Peyer's patch (tissue), 4 donors: ENCODE data around the gene PTPRU. TPM values are rescaled to one million over a fixed set of nuclear protein-coding genes. Genes with fewer than 3 reads are reported as not detected.
"Not testable (repeated sequence)": the region's sequence is repeated elsewhere in the genome, so short reads cannot be mapped to it uniquely, and the experiment has no call there.

Experiments used
- DNase-seq, 3 donors: peaks; one replicate each; pipeline ENCODE4 v3.0.0-alpha.2; 2017 to 2019
- H3K27ac ChIP-seq, 4 donors: fragments of 200-600 bp; sonication (generic); one replicate each; pipeline ENCODE4 v1.5.1; 2016 to 2019
- H3K27me3 ChIP-seq, 2 donors: fragments of 200-600 bp; sonication (generic); one replicate each; pipeline ENCODE4 v1.5.1; 2019
- H3K36me3 ChIP-seq, 3 donors: fragments of 200-600 bp; sonication (generic); one replicate each; pipeline ENCODE4 v1.5.1; 2016 to 2019
- H3K4me1 ChIP-seq, 4 donors: fragments of 200-600 bp; sonication (generic); one replicate each; pipeline ENCODE4 v1.5.1; 2016 to 2019
- H3K4me3 ChIP-seq, 4 donors: fragments of 200-600 bp; sonication (generic); 1 replicate in 3 of 4; 2 replicates in 1 of 4; pipeline ENCODE4 v1.5.1; 2016 to 2019; ENCODE audit warnings: mild to moderate bottlenecking in 1 of 4
- H3K9me3 ChIP-seq, 4 donors: fragments of 200-600 bp; sonication (generic); one replicate each; pipeline ENCODE4 v1.5.1; 2016 to 2019; ENCODE audit warnings: mild to moderate bottlenecking in 1 of 4
- POLR2A ChIP-seq, 2 donors: fragments of 450-650 bp; IDR thresholded peaks; one replicate each; pipeline ENCODE4 v1.5.1; 2017; ENCODE audit warnings: antibody characterized with exemption in 2 of 2, mild to moderate bottlenecking in 2 of 2, moderate library complexity in 2 of 2
- total RNA-seq, 4 donors: library from RNA; depleted of rRNA; stranded (reverse); fragments of >200 nt; gene quantifications; one replicate each; pipeline ENCODE4 v1.1.0, GENCODE V29; 2016
- TF ChIP-seq, protein P1 (sequence below), 6 experiments: fragments of 450-650 bp in 4 of 6; fragments of 200-600 bp in 2 of 6; sonication (generic) in 1 of 6; IDR thresholded peaks; one replicate each; pipeline ENCODE4 v1.5.1; 2017 to 2019; ENCODE audit warnings: antibody characterized with exemption in 6 of 6, mild to moderate bottlenecking in 3 of 6, moderate library complexity in 1 of 6

Gene PTPRU
- total RNA-seq, 4 donors from 2014 or later: 0.18 to 5.0 (median 4.0) TPM

DNA sequence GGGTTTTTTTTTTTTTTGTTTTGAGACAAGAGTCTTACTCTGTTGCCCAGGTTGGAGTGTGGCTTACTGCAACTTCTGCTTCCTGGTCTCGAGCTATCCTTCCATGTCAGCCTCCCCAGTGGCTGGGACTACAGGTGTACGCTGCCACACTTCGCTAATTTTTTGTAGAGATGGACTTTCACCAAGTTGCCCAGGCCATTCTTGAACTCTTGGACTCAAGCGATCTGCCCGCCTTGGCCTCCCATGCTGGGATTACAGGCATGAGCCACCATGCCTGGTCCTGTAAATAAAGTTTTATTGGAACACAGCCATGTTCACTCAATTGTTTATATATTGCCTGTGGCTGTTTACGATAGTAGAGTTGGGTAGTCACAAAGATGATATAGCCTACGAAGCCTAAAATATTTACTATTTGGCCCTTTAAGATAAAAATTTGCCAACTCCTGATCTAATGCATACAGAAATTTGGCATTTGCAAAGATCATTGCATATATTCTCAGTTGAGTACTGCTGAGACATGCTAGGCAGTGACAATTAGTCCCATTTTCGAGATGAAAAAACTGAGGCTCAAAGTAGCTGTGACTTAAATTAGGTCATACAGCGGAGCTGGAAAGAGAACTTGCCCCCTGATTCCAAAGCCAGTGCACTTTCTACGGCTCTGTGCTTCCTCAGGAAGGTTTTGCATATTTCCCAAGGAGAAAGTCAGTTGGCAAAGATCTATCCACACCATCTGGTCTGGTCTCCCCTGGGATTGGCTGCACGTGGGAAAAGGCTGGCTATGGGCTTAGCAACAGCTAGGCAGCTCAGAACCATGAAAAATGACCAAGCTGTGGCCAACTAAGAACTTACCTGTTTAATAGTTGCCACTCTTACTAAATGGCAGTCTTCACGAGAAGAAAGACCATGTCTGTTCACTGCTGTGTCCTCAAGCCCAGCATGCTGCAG, 25.0 kb upstream of the PTPRU start:
- Histone ChIP-seq H3K36me3 (peaks cover 0 to 51% (median 0%) of the 10 kb centered on the region in 3 donors), H3K27ac (no peak overlapping the region), H3K4me1 (no peaks in the 10 kb centered on the region), H3K27me3 (no peaks in the 10 kb centered on the region), H3K9me3 (no peaks in the 10 kb centered on the region), H3K4me3 (no peak overlapping the region)
- no peak for DNase-seq
- no peak for TF ChIP-seq POLR2A (IDR thresholded peaks at IDR 0.05)
- TF ChIP-seq, protein P1, sequence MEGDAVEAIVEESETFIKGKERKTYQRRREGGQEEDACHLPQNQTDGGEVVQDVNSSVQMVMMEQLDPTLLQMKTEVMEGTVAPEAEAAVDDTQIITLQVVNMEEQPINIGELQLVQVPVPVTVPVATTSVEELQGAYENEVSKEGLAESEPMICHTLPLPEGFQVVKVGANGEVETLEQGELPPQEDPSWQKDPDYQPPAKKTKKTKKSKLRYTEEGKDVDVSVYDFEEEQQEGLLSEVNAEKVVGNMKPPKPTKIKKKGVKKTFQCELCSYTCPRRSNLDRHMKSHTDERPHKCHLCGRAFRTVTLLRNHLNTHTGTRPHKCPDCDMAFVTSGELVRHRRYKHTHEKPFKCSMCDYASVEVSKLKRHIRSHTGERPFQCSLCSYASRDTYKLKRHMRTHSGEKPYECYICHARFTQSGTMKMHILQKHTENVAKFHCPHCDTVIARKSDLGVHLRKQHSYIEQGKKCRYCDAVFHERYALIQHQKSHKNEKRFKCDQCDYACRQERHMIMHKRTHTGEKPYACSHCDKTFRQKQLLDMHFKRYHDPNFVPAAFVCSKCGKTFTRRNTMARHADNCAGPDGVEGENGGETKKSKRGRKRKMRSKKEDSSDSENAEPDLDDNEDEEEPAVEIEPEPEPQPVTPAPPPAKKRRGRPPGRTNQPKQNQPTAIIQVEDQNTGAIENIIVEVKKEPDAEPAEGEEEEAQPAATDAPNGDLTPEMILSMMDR (IDR thresholded peaks at IDR 0.05): no peak

DNA sequence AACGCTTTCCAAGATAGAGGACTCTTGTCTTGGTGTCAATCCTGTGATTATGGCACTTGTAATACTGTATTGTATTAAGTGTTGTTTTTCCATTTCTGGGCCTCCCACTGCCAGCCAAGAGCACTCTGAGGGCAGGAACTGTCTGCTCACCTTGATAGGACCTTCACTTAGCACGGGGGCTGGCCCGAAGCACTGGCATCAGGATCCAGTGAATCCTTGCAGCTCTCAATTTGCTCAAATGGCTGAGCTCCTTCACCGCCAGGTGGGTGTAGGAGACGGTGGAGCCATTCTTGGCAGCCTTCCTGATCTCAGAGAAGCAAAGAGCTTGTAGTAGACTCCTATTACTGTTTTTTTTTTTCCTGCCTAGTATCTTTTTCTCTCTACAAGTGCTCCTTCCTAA, 23.3 kb upstream of the PTPRU start:
- no peak overlapping the region for H3K4me3 ChIP-seq
- no peak for DNase-seq
- H3K4me1 ChIP-seq: no peaks in the 10 kb centered on the region
- H3K36me3 ChIP-seq: peaks cover 0 to 49% (median 0%) of the 10 kb centered on the region in 3 donors
- TF ChIP-seq POLR2A (IDR thresholded peaks at IDR 0.05): no peak
- TF ChIP-seq, protein P1 (IDR thresholded peaks at IDR 0.05): no peak
- H3K9me3 ChIP-seq: no peaks in the 10 kb centered on the region
- H3K27ac ChIP-seq: no peak overlapping the region
- H3K27me3 ChIP-seq: no peaks in the 10 kb centered on the region

DNA sequence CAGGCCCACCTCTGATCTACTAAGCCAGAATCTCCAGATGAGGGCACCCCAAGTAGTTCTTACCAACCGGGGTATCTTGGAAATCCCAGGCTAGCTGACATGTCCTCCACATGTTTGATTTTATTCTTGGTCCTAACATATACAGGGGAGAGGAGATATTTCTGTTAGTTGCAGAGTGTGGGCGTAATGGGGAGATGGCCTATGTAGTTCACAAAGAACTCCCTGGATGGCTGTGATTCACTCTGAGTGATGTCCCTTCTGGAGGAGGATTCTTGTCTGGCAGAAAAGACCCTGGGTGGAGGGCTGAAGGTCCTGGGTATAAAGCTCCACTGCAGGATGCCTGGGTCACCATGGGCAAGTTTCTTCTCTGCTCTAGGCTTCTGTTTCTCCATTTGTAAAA, 18.7 kb upstream of the PTPRU start:
- Histone ChIP-seq H3K4me1 (no peaks in the 10 kb centered on the region), H3K9me3 (no peaks in the 10 kb centered on the region), H3K27ac (no peak overlapping the region), H3K4me3 (no peak overlapping the region), H3K36me3 (peaks cover 0 to 35% (median 0%) of the 10 kb centered on the region in 3 donors), H3K27me3 (no peaks in the 10 kb centered on the region)
- no peak for TF ChIP-seq POLR2A (IDR thresholded peaks at IDR 0.05)
- TF ChIP-seq, protein P1 (IDR thresholded peaks at IDR 0.05): no peak
- DNase-seq: no peak

DNA sequence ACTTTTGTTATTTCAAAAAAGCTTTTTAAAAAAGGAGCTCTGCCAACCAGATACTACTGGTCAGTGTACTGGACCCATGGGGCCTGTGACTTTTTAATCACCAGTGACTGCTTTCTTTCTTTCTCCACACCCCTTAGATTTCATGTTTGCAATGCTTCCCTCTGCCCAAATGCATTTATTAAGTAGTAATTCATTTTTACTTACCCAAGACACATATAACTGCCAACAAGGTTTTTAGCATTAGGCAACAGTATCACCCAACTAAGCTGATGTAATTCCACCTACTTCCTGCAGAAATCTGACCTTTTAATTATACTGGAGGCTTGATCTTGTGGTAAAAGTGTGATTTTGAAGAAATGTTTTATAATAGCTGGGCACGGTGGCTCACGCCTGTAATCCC, 18.1 kb upstream of the PTPRU start:
- H3K9me3 ChIP-seq: no peaks in the 10 kb centered on the region
- no peaks in the 10 kb centered on the region for H3K4me1 ChIP-seq
- H3K27ac ChIP-seq: no peak overlapping the region
- no peak overlapping the region for H3K4me3 ChIP-seq
- H3K27me3 ChIP-seq: no peaks in the 10 kb centered on the region
- peaks cover 0 to 29% (median 0%) of the 10 kb centered on the region in 3 donors for H3K36me3 ChIP-seq
- TF ChIP-seq, protein P1 (IDR thresholded peaks at IDR 0.05): no peak
- TF ChIP-seq POLR2A (IDR thresholded peaks at IDR 0.05): no peak
- no peak for DNase-seq

DNA sequence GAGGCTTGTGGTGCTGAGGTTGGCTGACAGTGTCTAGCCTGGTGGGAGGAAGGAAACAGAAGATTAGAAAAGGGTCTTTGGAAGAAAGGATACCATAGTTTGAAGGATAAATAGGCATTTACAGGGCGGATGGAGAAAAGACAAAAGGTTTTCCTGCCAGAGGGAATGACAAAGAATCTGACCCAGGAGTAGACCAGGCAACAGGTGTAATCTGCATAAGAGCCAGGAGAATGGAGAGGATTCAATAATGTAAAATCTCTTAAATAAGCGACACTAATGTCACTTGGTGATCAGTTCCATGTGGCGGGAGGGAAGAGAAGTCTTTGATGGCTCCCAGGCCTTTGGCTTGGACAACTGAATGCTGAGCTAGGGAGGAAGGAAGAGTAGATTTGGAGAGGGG, 15.0 kb upstream of the PTPRU start:
- Histone ChIP-seq H3K27ac (no peak overlapping the region), H3K4me3 (no peak overlapping the region), H3K27me3 (no peaks in the 10 kb centered on the region), H3K4me1 (no peaks in the 10 kb centered on the region), H3K9me3 (no peaks in the 10 kb centered on the region), H3K36me3 (no peaks in the 10 kb centered on the region)
- TF ChIP-seq, protein P1 (IDR thresholded peaks at IDR 0.05): no peak
- TF ChIP-seq POLR2A (IDR thresholded peaks at IDR 0.05): no peak
- no peak for DNase-seq

DNA sequence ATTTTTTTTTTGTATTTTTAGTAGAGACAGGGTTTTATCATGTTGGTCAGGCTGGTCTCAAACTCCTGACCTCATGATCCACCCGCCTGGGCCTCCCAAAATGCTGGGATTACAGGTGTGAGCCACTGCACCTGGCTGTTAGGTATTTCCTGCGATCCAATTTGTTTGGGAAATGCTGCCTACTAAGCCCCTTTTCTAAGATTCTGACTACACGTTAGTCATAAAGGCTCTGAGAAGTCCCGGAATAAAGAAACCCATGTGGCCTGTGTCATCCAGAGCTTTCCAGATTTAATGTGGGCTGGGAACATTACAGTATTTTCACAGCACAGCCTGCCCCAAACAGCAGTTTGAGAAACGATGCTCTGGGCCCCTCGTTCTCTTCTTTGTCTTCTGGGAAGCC, 14.1 kb upstream of the PTPRU start:
- DNase-seq, H3K4me3 ChIP-seq, H3K9me3 ChIP-seq, H3K27me3 ChIP-seq, H3K36me3 ChIP-seq, H3K4me1 ChIP-seq, H3K27ac ChIP-seq: not testable (repeated sequence)
